Osteocyte (in vitro differentiated cells): Measurements from ENCODE around the gene NT5DC3. TPM values are rescaled to one million over a fixed set of nuclear protein-coding genes. Genes with fewer than 3 reads are reported as not detected.

Source experiments
- DNase-seq: peaks from one replicate; pipeline ENCODE4 v3.0.0; 2021; ENCODE audit warnings: mixed read lengths; ENCODE audit not compliant: unreplicated experiment; ENCODE audit errors: extremely low spot score
- H3K27ac Mint-ChIP-seq: one replicate; pipeline ENCODE4 v1.8.0; 2021; ENCODE audit warnings: mild to moderate bottlenecking, mixed read lengths; ENCODE audit not compliant: unreplicated experiment
- H3K27me3 Mint-ChIP-seq: one replicate; pipeline ENCODE4 v1.8.0; 2021; ENCODE audit warnings: mixed read lengths; ENCODE audit not compliant: unreplicated experiment
- H3K36me3 Mint-ChIP-seq: one replicate; pipeline ENCODE4 v1.8.0; 2021; ENCODE audit warnings: mixed read lengths; ENCODE audit not compliant: unreplicated experiment
- H3K4me1 Mint-ChIP-seq: one replicate; pipeline ENCODE4 v1.8.0; 2021; ENCODE audit warnings: mixed read lengths; ENCODE audit not compliant: unreplicated experiment
- H3K4me3 Mint-ChIP-seq: one replicate; pipeline ENCODE4 v1.8.0; 2021; ENCODE audit warnings: mild to moderate bottlenecking, moderate library complexity, mixed read lengths; ENCODE audit not compliant: unreplicated experiment
- H3K9me3 Mint-ChIP-seq: one replicate; pipeline ENCODE4 v1.8.0; 2021; ENCODE audit warnings: mixed read lengths; ENCODE audit not compliant: unreplicated experiment
- CTCF ChIP-seq: fragments of 200-600 bp; sonication (generic); IDR thresholded peaks from 2 replicates; pipeline ENCODE4 v1.5.0; 2021; ENCODE audit warnings: antibody characterized with exemption, mild to moderate bottlenecking, moderate library complexity
- total RNA-seq: library from RNA; stranded (reverse); gene quantifications from 2 replicates; pipeline ENCODE4 v1.2.1, GENCODE V29; 2021

Gene NT5DC3
- total RNA-seq, 1 donor from 2014 or later: 12.5 TPM

- Mint-ChIP-seq H3K4me1 (peaks cover 28% of the 10 kb centered on the region), H3K36me3 (peaks cover 24% of the 10 kb centered on the region), H3K27ac (no peak overlapping the region), H3K9me3 (no peaks in the 10 kb centered on the region), H3K27me3 (no peaks in the 10 kb centered on the region), H3K4me3 (no peak overlapping the region)
- DNase-seq: no peak
- TF ChIP-seq CTCF: no peak
Measured at GRCh38 chr12:103809154-103809553, 31.9 kb downstream of the NT5DC3 start.

GRCh38 chr12:103808239-103808880 lies 32.7 kb downstream of the NT5DC3 start:
- TF ChIP-seq CTCF: no peak
- Mint-ChIP-seq H3K4me1 (peaks cover 30% of the 10 kb centered on the region), H3K27ac (no peak overlapping the region), H3K4me3 (no peak overlapping the region), H3K27me3 (no peaks in the 10 kb centered on the region), H3K9me3 (no peaks in the 10 kb centered on the region), H3K36me3 (peaks cover 20% of the 10 kb centered on the region)
- no peak for DNase-seq

GRCh38 chr12:103807561-103808238 lies 33.3 kb downstream of the NT5DC3 start:
- TF ChIP-seq CTCF: no peak
- no peaks in the 10 kb centered on the region for H3K9me3 Mint-ChIP-seq
- no peak overlapping the region for H3K4me3 Mint-ChIP-seq
- H3K27ac Mint-ChIP-seq: no peak overlapping the region
- peaks cover 19% of the 10 kb centered on the region for H3K36me3 Mint-ChIP-seq
- no peak for DNase-seq
- H3K4me1 Mint-ChIP-seq: peaks cover 30% of the 10 kb centered on the region
- no peaks in the 10 kb centered on the region for H3K27me3 Mint-ChIP-seq

GRCh38 chr12:103806803-103807202 lies 34.2 kb downstream of the NT5DC3 start:
- H3K4me3 Mint-ChIP-seq: no peak overlapping the region
- no peaks in the 10 kb centered on the region for H3K27me3 Mint-ChIP-seq
- H3K36me3 Mint-ChIP-seq: peaks cover 17% of the 10 kb centered on the region
- H3K9me3 Mint-ChIP-seq: no peaks in the 10 kb centered on the region
- TF ChIP-seq CTCF: no peak
- peak overlapping the region; percentile 16 for H3K27ac Mint-ChIP-seq
- H3K4me1 Mint-ChIP-seq: peaks cover 30% of the 10 kb centered on the region
- no peak for DNase-seq

GRCh38 chr12:103805655-103806360 lies 35.2 kb downstream of the NT5DC3 start:
- no peak for DNase-seq
- Mint-ChIP-seq H3K27me3 (no peaks in the 10 kb centered on the region), H3K36me3 (peaks cover 17% of the 10 kb centered on the region), H3K9me3 (no peaks in the 10 kb centered on the region), H3K27ac (peak overlapping the region; percentile 69), H3K4me3 (no peak overlapping the region), H3K4me1 (peaks cover 30% of the 10 kb centered on the region)
- no peak for TF ChIP-seq CTCF
